Activated CD8-positive, alpha-beta memory T cell treated with anti-CD3 and anti-CD28 coated beads, Interleukin-2, amount 50 U/mL, for 1 hour (primary cell): ENCODE results near the gene PLXNA4.
"Not testable (repeated sequence)": the region's sequence is repeated elsewhere in the genome, so short reads cannot be mapped to it uniquely, and the experiment has no call there.

ENCODE experiments used
- DNase-seq: peaks from one replicate; pipeline ENCODE4 v3.0.0-alpha.2; 2020; ENCODE audit errors: extremely low read depth

Gene PLXNA4

GRCh38 chr7:132178402-132179079 lies 397.7 kb downstream of the PLXNA4 start:
- not testable (repeated sequence) for DNase-seq

- DNase-seq: no peak
Measured at GRCh38 chr7:132177708-132178401, 398.4 kb downstream of the PLXNA4 start.

GRCh38 chr7:132176719-132177118 lies 399.6 kb downstream of the PLXNA4 start:
- no peak for DNase-seq

- DNase-seq: no peak
Measured at GRCh38 chr7:132171130-132171576, 405.1 kb downstream of the PLXNA4 start.

- no peak for DNase-seq
Measured at GRCh38 chr7:132169730-132170129, 406.5 kb downstream of the PLXNA4 start.

- DNase-seq: no peak
Measured at GRCh38 chr7:132168239-132168638, 408.0 kb downstream of the PLXNA4 start.

GRCh38 chr7:132165695-132166094 lies 410.6 kb downstream of the PLXNA4 start:
- DNase-seq: not testable (repeated sequence)

GRCh38 chr7:132164558-132165125 lies 411.6 kb downstream of the PLXNA4 start:
- no peak for DNase-seq

- DNase-seq: no peak
Measured at GRCh38 chr7:132162556-132163144, 413.6 kb downstream of the PLXNA4 start.

GRCh38 chr7:132161976-132162375 lies 414.3 kb downstream of the PLXNA4 start:
- no peak for DNase-seq

GRCh38 chr7:132161533-132161915 lies 414.7 kb downstream of the PLXNA4 start:
- no peak for DNase-seq

GRCh38 chr7:132160611-132161532 lies 415.4 kb downstream of the PLXNA4 start:
- DNase-seq: no peak

GRCh38 chr7:132158841-132159240 lies 417.4 kb downstream of the PLXNA4 start:
- DNase-seq: no peak

- DNase-seq: no peak
Measured at GRCh38 chr7:132158166-132158565, 418.1 kb downstream of the PLXNA4 start.

GRCh38 chr7:132155715-132156114 lies 420.6 kb downstream of the PLXNA4 start:
- no peak for DNase-seq

- no peak for DNase-seq
Measured at GRCh38 chr7:132154695-132155471, 421.4 kb downstream of the PLXNA4 start.

- no peak for DNase-seq
Measured at GRCh38 chr7:132154248-132154647, 422.0 kb downstream of the PLXNA4 start.

GRCh38 chr7:132152131-132152889 lies 424.0 kb downstream of the PLXNA4 start:
- no peak for DNase-seq

GRCh38 chr7:132150711-132151110 lies 425.6 kb downstream of the PLXNA4 start:
- no peak for DNase-seq
